ENCODE measurements around the gene IL3.

- TF ChIP-seq CTCF (IDR thresholded peaks at IDR 0.05; ENCODE audit: poor library complexity) (no peak), EZH2 (IDR thresholded peaks at IDR 0.05; ENCODE audit: borderline replicate concordance) (no peak), EZH2phosphoT487 (IDR thresholded peaks at IDR 0.05; ENCODE audit: low read depth, severe bottlenecking, unreplicated experiment) (no peak)
Observed at GRCh38 chr5:132021654-132022053, 38.8 kb upstream of the IL3 start.

Measured in hepatocyte (in vitro differentiated cells).